ENCODE data around the gene HERC2.
"Not testable (repeated sequence)": the region's sequence is repeated elsewhere in the genome, so short reads cannot be mapped to it uniquely, and the experiment has no call there.

HERC2 gene

GRCh38 chr15:28179270-28179669 is 142.7 kb downstream of the HERC2 start:
- DNase-seq (ENCODE audit: low spot score): no peak

- no peak for DNase-seq (ENCODE audit: low spot score)
These were observed 143.3 kb downstream of the HERC2 start for GRCh38 chr15:28178727-28179126.

GRCh38 chr15:28178290-28178689 is 143.7 kb downstream of the HERC2 start:
- no peak for DNase-seq (ENCODE audit: low spot score)

- DNase-seq (ENCODE audit: low spot score): no peak
These were observed 152.6 kb downstream of the HERC2 start for GRCh38 chr15:28169366-28169765.

- DNase-seq (ENCODE audit: low spot score): not testable (repeated sequence)
These were observed 153.4 kb downstream of the HERC2 start for GRCh38 chr15:28168405-28169121.

- no peak for DNase-seq (ENCODE audit: low spot score)
These were observed 154.9 kb downstream of the HERC2 start for GRCh38 chr15:28167042-28167441.

- DNase-seq (ENCODE audit: low spot score): no peak
These were observed 156.2 kb downstream of the HERC2 start for GRCh38 chr15:28165791-28166190.

GRCh38 chr15:28164876-28165275 is 157.1 kb downstream of the HERC2 start:
- DNase-seq (ENCODE audit: low spot score): no peak

- no peak for DNase-seq (ENCODE audit: low spot score)
These were observed 167.7 kb downstream of the HERC2 start for GRCh38 chr15:28154283-28154682.

GRCh38 chr15:28153492-28154119 is 168.4 kb downstream of the HERC2 start:
- no peak for DNase-seq (ENCODE audit: low spot score)

GRCh38 chr15:28152538-28152923 is 169.4 kb downstream of the HERC2 start:
- DNase-seq (ENCODE audit: low spot score): not testable (repeated sequence)

GRCh38 chr15:28151864-28152537 is 170.0 kb downstream of the HERC2 start:
- DNase-seq (ENCODE audit: low spot score): not testable (repeated sequence)

- DNase-seq (ENCODE audit: low spot score): no peak
These were observed 174.2 kb downstream of the HERC2 start for GRCh38 chr15:28147801-28148200.

- DNase-seq (ENCODE audit: low spot score): not testable (repeated sequence)
These were observed 176.6 kb downstream of the HERC2 start for GRCh38 chr15:28145419-28145818.

- DNase-seq (ENCODE audit: low spot score): no peak
These were observed 181.9 kb downstream of the HERC2 start for GRCh38 chr15:28140062-28140461.

GRCh38 chr15:28137408-28138039 is 184.5 kb downstream of the HERC2 start:
- not testable (repeated sequence) for DNase-seq (ENCODE audit: low spot score)

- DNase-seq (ENCODE audit: low spot score): not testable (repeated sequence)
These were observed 185.6 kb downstream of the HERC2 start for GRCh38 chr15:28136236-28136904.

- DNase-seq (ENCODE audit: low spot score): no peak
These were observed 188.7 kb downstream of the HERC2 start for GRCh38 chr15:28133281-28133680.

- no peak for DNase-seq (ENCODE audit: low spot score)
These were observed 189.3 kb downstream of the HERC2 start for GRCh38 chr15:28132524-28133275.

GRCh38 chr15:28131946-28132345 is 190.0 kb downstream of the HERC2 start:
- no peak for DNase-seq (ENCODE audit: low spot score)

GRCh38 chr15:28131400-28131799 is 190.6 kb downstream of the HERC2 start:
- DNase-seq (ENCODE audit: low spot score): no peak
